Ramos (cell line): ENCODE results near the gene ZFYVE28.

Source experiments
- in situ Hi-C: fragments of 300-500 bp; cut with MboI; formaldehyde crosslinking; loops from one replicate; pipeline ENCODE4 v1.14.3; 2022; ENCODE audit warnings: low sequenced_read_pairs; ENCODE audit not compliant: unreplicated experiment

ZFYVE28 gene

DNA sequence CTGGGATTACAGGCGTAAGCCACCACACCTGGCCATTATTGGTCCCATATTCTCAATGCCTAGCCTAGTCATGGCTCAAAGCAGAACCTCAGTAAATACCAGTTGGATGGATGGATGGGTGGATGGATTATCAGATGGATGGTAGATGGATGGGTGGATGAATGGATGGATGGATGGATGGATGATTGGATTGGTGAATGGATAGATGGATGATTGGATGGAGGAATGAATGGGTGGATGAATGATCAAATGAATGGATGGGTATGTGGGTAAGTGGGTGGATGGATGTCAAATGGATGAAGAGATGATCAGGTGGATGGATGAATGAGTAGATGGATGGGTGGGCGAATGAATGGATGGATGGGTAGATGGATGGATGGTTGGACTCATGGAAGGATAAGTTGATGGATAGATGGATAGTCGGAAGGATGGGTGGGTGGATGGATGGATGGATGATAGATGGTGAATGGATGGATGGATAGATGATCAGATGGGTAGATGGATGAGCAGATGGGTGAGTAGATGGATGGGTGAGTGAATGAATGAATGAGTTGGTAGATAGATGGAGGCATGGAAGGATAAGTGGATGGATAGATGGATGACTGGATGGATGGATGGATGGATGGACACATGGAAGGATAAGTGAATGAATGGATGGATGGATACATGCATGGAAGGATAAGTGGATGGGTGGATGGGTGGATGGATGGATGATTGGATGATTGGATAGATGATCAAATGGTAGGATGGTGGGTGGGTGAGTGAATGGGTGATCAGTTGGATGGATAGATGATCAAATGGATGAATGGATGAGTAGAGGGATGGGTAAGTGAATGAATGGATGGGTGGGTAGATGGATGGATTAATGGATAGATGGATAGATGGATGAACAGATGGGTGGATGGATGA is 28.5 kb upstream of the ZFYVE28 start:
- in situ Hi-C loops, result no loop called here

DNA sequence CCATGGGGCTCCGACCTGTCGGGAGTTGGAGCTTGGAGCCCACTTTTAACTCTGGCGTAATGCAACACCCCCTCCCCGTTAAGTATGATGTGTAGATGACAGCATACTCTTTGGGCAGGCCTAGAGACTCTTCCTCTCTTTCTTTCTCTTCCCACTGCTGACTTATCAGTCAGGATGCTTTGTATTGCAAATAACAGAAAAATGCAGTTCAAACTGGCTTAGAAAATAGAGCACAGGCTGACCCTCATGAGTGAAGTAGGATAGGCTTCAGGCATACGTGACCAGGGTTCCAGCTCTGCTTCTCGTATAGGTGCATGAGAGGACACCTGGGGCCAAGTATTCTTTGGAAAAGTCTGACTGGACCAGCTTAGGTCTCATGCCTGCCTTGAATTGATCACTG is 27.1 kb upstream of the ZFYVE28 start:
- in situ Hi-C loops, result no loop called here

DNA sequence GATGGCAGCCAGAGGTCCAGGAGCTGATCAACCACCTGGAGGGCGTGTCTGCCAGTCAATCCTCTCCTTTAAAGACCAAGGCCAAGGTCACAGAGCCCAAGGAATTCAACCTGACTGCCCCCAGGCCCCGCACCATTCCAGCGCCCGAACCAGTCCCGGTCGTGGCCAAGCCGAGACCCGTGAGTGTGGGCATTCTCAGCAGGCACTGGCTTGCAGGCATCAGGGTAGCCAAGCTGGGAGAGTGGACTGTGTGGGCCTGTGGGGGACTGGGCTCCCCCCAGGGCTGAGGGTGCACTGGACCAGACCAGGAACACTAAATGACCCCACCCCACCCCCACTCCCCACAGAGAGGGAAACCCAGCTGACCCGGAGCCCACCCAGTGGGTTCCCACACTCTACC is 26.7 kb upstream of the ZFYVE28 start:
- in situ Hi-C loops, result no loop called here

DNA sequence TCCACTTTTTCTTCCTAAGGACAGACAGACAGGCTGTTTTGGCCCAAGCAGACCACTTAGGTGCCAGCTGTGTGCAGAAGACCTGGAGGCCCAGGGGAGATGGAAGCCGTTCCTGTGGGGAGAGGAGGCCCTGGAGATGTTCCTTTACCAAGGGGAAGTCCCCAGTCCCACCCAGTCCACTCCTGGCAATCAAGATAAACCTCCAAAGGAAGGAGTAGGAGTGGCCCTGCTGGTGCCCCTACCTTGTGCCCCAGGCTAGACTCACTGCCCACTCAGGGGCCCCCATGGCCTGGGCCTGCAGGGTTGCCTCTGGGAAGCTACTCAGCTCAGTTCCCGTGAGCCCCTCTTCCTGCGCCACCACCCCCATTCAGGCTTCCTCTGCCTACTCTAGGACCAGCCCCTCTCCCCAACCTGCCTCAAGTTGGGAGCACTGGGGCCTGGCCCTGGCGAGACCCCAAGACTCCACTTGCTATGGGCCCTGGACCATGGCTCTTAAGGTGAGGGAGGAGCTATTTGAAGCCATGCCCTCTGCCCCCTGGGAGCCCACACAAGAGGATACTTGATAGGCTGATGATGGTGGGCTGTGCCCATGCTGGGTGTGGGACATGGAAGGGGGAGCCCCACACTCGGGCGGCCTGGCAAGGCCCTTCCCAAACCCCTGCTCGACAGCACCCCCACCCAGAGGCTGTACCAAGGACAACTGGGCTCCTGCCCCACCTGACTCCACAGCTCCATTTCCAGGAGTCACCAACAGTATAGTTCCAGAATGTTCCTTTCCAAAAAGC is 25.7 kb upstream of the ZFYVE28 start:
- in situ Hi-C loops, result no loop called here

DNA sequence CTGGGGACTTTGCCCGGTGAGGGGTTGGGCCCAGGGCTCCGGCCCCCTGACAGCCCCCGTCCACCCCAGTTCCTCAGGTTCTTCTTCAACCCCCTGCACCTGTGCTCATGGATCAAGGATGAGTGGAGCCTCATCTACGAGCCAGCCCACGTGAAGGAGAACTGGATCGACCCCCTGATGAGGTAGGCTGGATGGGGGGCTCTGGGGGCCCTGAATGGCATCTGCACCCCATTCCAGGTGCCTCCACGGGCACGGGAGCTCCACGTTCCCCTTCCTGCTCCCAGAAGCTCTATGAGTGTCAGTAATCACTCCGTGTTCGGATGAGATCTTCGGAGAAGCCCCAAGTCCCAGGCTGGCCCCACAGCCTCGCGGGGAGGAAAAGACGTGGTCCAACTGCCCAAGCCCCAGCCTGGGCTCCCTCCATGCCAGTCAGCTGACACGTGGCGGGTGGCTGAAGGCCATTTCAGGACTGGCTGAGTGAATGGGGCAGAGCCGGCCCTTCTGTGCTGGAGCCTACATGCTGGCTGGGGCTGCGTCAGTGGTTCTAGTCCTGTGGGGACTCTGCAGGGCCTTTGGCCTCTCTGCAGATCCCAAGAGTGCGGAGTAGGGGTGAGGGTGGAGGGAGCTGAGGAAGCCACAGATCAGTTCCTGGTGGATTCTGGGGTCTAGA is 24.8 kb upstream of the ZFYVE28 start:
- in situ Hi-C loops, result no loop called here

DNA sequence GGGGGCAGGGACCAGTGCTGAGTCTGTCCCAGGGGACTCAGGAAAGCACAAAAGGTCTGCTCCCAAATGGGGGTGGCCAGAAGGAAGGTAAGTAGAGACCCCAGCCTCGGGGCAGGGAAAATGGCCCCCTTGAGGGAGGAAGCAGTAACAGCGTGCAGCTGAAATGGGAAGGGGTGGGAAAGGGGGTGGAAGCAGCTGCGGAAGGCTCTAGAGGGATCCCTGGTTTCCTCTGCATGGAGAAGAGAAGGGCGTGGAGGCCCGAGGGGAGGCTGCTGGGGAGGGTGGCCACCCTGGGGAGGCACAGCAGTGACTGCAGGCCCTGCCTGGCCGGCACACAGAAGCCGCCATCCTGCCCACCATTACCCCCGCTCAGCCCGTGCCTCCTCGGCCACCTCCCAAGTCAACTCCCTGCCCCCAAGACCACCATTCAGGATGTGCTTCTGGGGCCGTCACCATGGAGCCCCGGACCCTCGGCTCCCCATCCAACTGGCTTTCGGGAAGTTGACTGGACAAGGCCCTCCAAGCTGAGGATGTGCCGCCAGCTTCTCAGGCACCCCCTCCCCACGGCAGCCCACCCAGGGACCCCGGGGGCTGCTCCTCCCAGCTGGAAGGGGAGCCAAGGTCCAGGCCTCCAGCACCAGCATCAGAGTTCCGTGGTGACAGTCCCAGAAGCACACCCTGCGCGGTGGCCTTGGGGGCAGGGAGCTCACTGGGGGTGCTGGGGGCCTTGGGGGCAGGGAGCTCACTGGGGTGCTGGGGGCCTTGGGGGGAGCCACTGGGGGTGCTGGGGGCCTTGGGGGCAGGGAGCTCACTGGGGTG is 23.9 kb upstream of the ZFYVE28 start:
- in situ Hi-C loops, result no loop called here

DNA sequence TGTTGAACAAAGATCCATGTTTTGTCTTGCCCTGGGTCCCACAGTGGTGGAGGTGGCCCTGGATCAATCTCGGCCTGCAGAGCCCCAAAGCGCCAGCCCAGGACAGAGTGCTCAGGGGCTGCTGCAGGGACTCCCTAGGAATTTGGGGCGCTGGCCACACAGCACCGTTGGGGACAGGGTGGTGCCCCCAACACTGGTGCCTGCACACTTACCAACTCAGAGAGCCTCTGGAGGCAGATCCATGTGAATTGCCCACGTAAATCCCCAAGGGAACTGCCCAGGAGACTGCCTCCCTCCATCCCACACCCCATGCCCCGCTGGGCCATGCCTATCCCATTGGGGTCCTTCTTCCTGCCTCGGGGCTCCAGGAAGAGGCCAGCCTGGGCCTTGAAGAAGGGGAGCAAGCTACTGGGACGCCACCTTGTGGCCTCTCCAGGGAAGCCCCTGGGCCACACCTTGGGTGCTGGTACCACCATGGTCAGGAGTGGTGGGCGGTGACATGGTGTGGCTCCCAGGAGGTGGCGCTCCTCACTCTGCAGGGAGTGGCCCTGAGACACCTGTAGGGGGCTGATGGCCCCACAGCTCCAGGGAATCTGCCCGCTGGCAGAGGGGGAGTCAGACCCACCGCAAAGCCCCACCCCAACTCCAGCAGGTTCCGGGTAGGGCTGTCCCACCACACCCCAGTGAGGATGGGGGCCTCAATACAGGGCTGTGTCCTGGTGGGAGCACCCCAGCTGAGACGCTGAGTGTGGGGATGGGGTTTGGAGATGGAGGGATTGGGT is 23.1 kb upstream of the ZFYVE28 start:
- in situ Hi-C loops, result no loop called here

DNA sequence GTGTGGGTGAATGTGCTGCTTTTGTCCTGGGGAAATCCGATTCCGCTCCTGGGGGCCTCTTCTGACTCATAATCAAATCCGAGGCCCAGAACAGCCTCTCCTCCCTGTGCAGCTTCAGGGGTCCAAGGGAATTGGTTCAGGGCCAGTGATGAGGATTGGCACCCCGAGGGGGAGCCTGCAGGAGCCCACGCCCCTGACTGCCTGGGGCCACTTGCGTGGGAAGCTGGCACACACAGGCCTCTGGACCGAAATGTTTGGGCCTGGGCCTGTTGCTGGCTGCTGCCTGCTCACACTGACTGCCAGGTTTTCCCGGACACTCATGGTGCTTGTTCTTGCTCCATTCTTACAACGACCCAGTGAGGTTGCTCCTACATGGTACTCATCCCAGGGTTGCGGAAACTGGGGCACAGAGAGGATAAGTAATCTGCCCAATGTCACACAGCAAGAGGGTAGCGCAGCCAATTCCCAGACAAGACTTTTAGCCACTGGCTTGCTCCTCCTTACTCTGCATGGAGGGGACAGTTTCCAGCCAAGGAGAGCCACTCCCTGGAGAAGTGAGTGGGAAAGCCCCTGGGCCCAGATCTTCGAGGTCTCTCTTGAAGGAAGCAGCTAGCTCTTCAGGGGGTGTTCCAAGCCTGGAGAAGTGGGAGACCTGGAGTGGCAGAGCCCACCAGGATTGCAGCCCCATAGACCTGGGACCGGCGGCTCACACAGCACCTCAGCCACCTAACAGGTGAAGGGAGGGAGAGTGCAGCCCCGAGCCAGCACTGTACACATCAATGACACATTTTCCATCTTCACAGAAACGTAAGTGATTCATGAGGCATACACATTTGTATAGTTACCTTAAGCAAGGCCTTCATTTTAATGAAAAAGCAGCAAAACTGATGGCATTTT is 20.6 kb upstream of the ZFYVE28 start:
- in situ Hi-C loops, result no loop called here

DNA sequence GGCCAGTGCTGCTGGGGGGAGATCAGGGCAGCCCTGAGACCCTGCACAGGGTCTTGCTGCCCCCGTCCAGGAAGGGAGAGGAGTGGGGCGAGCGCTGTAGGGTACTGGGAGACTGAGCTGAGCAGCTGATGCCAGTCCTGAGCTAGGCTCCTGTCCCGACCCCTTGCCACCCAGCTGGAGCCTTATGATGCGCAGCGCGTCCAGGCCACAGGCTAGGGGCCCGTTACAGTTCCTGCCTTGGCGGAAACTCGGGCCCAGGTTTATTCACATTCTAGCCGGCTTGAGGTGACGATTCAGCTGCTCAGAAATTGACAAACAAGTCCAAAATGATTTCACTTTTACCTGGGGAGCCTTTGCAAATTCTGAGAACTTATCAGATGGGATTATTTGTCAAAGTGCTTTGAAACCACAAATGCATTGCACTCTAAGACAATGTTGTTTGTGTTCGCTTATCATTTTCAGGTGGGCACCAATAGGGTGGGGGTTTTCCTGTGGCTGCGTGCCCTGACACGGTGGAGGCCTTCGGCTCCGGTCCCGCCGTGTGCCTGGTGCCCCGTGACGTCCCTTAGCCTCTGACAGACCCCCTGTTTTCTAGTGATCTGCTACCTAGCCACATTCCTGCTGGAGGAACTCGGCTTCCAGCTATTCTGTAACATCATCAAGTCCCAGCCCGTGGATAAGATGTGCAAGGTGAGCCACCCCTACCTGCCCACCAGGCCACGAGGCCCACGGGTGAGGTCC is 19.2 kb upstream of the ZFYVE28 start:
- in situ Hi-C loops, result no loop called here

DNA sequence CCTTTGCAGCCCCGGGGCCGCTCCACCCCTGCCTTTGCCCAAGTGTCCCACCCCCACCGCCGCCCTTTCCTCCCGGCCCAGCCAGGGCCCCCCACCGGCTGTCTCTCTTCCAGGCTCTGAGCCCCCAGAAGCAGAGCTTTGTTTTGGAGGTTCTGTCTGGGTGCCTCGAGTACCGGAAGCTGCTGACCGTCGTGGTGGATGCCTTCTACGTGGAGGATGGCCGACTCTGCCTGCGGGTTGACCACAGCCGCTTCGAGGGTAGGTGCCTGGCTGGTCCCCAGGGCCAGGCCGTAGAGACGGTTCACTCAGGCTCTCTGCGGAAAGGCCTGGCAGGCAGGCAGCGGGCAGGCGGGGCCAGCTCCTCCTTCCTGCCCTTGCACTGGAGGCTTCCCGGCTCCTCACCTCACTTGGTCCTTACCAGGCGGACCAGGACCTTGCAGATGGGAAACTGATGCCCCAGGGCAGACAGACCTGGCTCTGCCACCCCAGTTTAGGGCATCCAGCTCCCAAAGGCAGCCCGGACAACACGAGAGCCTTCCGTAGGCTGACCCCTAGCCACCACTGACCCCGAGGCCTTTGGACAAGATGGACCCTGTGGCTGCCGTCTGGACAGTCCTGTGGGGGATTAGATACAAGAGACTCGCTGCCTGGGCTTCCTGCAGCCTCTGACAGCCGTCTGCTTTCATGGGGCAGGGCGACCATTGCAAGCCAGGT is 18.5 kb upstream of the ZFYVE28 start:
- in situ Hi-C loops, result no loop called here

DNA sequence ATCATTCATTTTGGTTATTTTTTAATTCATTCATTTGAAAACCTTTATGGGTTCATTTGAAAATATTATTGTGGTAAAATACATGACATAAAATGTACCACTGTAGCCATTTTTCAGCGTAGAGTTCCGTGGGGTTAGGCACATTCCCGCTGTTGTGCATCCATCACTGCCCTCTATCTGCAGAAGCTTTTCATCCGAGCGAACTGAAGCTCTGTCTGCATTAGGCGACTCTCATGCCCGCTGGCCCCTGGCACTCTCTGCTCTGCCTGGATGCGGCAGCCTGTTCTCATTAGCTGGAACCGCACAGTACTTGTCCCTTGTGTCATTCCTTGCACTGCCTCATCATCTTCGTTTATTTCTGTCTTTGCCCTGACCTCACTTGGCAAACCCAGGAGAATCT is 17.9 kb upstream of the ZFYVE28 start:
- in situ Hi-C loops, result no loop called here

DNA sequence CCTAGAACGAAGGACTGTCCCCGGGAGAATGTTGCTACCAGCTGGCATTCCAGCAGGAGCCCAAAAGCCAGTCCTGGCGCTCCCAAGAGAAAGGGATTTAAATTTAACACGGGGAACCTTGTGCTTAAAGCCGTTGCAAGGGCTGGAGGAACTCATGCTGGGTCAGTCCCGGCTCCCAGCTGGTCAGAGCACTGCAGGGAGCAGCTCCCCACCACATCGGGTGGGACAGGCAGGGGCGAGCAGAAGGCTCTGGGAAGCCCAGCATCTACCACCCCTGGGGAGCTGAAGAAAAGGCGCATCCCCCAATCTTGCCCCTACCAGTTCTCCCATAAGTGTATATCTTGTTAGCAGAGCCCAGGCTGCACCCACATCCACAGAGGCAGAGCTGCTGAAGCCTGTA is 16.0 kb upstream of the ZFYVE28 start:
- in situ Hi-C loops, result no loop called here

DNA sequence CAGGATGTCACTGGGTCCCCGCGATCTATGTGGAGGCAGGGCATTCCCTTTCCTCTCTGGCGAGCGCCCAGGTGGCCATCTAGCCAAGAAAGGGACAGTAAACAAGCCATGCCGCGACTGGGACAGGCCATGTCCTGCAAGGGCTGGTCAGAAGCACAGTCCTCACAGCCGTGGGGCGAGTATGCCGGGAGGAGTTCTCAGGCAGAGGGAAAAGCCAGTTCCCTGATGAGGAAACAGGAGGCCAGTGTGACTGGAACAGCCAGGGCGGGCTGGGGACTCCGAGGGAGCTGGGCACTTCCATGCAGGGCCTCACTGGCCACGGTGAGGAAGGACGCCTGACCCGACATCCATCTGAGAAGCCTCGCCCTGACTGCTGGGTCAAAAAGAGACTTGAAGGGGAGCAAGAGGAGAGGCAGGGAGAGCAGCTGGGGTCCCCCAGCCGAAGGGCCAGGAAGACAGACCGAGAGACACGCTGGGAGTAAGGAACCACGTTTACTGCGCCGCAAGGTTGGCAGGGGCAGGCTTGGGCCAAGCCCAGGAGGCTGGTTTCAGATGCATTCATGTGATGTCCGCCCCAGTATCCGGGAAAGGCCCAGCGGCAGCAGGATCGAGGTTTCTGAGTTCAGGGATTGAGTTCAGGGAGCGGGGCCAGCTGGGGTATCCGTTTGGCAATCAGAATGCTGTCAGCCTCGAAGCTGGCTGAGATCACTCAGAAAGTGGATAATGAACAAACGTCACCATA is 15.3 kb upstream of the ZFYVE28 start:
- in situ Hi-C loops, result no loop called here

DNA sequence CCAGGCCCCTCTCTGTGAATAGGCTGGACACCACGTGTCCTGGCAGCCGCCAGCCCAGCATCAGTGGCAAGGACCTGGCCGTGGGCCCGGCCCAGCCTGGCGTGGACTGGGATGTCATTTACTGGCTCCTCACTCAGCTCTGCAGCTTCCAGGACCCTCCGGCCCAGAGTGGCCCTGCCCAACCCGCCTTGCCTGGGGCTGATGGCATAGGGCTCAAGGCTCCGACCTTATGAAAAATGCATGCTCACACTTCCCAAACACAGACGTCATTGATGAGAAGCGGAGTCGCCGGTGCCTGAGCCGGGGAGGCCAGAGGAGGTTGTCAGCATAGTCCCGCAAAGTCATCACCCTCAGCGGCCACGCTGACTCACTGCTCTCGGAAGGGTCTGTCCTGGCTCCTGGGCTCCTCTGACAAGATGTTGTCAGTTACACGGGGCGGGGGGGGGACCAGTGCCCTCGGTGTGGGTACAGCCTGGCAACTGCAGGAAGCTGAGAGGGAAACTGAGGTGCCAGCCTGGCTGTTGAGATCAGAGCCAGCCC is 14.6 kb upstream of the ZFYVE28 start:
- in situ Hi-C loops, result no loop called here

DNA sequence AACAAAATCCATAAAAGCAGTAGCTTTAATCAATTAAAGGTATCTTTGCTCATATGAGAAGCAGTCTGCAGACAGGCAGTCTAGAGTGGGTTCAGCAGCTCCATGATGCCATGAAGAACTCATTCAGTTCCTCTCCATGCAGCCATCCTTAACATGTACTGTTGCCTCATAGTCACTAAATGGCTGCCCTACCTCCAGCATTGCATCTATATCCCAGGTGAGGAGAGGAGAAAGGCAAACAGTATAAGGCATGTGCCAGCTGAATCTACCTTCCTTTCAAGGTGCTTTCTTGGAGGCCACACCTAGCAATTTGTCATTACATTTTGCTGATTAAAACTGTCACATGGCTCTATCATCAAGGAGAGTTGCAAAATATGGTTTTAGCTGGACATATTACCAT is 13.6 kb upstream of the ZFYVE28 start:
- in situ Hi-C loops, result no loop called here
